Large intestine (tissue), 3 donors: Measurements from ENCODE around the gene POLN. TPM values are rescaled to one million over a fixed set of nuclear protein-coding genes. Genes with fewer than 3 reads are reported as not detected.

ENCODE experiments used
- DNase-seq, 2 donors: peaks; one replicate each; pipeline versions ENCODE4 v3.0.0 to v3.0.0-alpha.2; 2013
- H3K27ac ChIP-seq: one replicate; pipeline ENCODE4 v1.5.1; 2013; ENCODE audit warnings: low read length
- H3K27me3 ChIP-seq: 2 replicates; pipeline ENCODE4 v1.6.1; 2013; ENCODE audit warnings: low read length; ENCODE audit not compliant: control insufficient read depth, insufficient read depth
- H3K36me3 ChIP-seq: 2 replicates; pipeline ENCODE4 v1.6.1; 2013; ENCODE audit warnings: low read length; ENCODE audit not compliant: control insufficient read depth, insufficient read depth
- H3K4me1 ChIP-seq: one replicate; pipeline ENCODE4 v1.6.1; 2013; ENCODE audit warnings: low read length; ENCODE audit not compliant: control insufficient read depth, insufficient read depth
- H3K4me3 ChIP-seq: one replicate; pipeline ENCODE4 v1.5.1; 2013; ENCODE audit warnings: low read length
- H3K9me3 ChIP-seq: one replicate; pipeline ENCODE4 v1.6.1; 2013; ENCODE audit warnings: mild to moderate bottlenecking, low read depth, low read length, moderate library complexity; ENCODE audit not compliant: control insufficient read depth
- WGBS: methylation state at CpG from one replicate; pipeline ENCODE4 v1.1.5; 2013; ENCODE audit warnings: low lambda C conversion rate; ENCODE audit not compliant: insufficient coverage; 5-methylcytosine and 5-hydroxymethylcytosine counted together
- polyA plus RNA-seq: library from polyadenylated mRNA; unstranded; fragments of 120-200 nt; gene quantifications from one replicate; pipeline ENCODE4 v1.2.1, GENCODE V29; 2013

Gene POLN
- polyA plus RNA-seq, 1 donor = 2.3 TPM

DNA sequence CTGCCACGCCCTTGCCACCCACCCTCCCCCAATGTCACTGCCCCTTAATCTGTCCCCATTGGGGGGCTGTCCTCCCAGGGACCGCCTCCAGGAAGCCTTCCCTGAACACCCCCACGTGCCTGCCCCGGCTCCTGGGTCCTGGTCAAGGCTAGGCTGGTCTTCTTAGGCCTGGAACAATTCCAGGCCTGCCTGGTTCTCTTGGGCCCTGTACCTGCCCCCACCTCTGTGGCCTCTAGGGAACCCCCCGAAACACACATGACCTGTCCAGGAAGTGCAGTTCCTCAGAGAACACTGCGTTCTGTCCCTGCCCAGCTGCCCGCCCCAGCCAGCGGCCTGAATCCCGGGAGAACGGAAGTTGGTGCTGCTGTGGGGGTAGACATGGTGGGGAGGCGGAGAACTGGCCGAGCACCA lies 14.9 kb upstream of the POLN start:
- H3K36me3 ChIP-seq = peaks cover 74% of the 10 kb centered on the region
- DNase-seq = no peak
- WGBS = no CpG with 5 or more reads among the region's 12 CpGs
- no peak overlapping the region for H3K4me3 ChIP-seq
- H3K27me3 ChIP-seq = no peaks in the 10 kb centered on the region
- H3K9me3 ChIP-seq = no peaks in the 10 kb centered on the region
- H3K4me1 ChIP-seq = peaks cover 21% of the 10 kb centered on the region
- no peak overlapping the region for H3K27ac ChIP-seq

DNA sequence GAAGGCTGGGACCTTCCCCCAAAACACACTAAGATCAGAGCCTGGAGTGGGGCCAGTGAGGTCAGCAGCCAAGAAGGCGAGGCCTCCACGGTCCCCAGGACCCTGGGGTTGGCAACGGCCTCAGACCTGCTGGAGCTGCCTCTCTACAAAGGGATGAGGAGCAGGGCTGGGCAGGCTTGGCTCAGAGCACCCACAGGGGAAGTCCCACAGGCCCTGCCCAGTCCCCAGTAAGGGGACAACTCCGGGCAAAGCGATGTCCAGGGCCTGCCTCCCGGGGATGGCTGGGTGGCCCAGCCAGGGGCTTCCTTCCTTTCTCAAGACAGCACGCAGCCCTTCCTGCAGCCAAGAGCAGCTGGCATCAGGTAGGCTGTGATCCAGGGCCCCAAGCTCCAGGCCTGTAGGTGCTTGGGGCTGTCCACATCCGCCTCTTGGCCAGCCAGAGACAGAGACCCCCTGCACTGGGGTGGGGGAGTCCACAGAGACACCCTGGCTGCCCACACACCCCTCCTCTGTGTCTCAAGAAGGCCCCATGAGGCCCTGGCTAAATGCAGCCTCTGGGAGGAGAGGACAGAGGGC lies 14.3 kb upstream of the POLN start:
- Histone ChIP-seq H3K27ac (no peak overlapping the region), H3K9me3 (no peaks in the 10 kb centered on the region), H3K4me3 (no peak overlapping the region), H3K27me3 (no peaks in the 10 kb centered on the region), H3K36me3 (peaks cover 79% of the 10 kb centered on the region), H3K4me1 (peaks cover 21% of the 10 kb centered on the region)
- WGBS = no CpG with 5 or more reads among the region's 8 CpGs
- DNase-seq = no peak

DNA sequence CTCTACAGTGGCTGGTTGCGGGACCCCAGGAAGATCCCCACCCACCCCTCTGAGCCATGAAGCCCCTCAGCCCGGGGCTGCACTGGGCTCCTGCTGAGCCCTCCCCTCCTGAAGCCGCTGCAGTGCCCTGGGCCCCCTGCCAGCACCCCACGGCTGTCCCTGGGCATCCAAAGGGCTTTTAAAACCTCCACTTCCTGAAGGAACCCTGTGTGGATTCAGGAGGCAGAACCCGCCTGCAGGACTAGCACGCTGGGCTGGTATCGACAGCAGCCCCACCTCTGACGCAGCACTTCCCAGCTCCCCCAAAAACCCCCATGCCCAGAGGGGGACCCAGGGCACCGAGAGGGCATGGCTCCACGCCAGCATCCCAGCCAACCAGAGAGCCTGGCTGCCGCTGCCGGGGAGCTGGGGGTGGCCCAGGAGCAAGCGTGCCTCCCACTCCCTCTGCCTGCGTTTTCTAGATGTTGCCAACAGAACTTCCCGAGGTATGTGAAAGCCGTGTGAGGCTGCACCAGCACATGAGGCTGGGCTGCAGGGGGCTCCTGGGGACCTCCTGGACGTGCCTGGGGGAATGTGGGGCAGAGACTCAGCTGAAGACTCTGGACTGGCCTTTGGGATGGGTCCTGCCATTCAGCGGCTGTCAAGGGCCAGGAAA lies 13.7 kb upstream of the POLN start:
- WGBS = no CpG with 5 or more reads among the region's 18 CpGs
- no peak for DNase-seq
- no peak overlapping the region for H3K4me3 ChIP-seq
- H3K4me1 ChIP-seq = peaks cover 19% of the 10 kb centered on the region
- no peaks in the 10 kb centered on the region for H3K9me3 ChIP-seq
- H3K27ac ChIP-seq = no peak overlapping the region
- no peaks in the 10 kb centered on the region for H3K27me3 ChIP-seq
- H3K36me3 ChIP-seq = peaks cover 85% of the 10 kb centered on the region

DNA sequence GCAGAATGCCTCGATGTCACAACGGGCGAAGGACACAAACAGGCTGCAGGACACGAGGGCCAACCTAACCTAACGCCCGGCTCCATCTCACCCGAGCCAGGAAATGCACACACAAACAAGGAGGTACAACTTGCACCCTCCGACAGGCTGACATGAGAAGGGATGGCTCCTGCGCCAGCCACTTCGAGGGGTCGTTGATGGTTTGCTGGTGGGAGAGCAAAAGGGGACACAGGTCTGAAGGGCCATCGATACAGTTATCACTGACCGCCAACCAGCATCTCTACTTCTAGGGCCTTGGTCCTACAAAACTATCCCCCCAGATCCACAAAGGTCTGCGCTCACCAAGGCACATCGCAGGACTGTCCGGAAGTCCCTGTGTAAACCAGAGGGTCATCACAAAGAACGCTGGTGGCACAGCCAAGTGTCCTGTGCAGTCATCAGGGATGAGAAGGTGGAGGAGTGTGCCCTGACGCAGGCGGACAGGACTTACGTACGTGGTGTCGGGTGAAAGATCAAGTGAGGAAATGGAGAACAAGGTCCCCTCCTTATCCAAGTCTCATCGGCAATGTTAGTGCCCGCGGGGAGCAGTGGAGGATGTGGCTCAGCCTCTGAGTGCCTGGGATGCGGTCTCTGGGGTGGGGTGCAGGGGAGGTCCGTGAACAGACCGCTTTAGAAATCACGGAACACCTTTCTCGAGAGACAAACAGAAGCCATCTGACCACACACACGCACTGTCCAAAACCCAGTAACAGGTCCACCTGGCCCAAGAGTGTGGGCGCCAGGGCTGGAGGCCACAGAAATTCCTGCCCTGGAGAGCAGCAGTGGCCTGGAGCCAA lies 13.0 kb upstream of the POLN start:
- peaks cover 12% of the 10 kb centered on the region for H3K4me1 ChIP-seq
- no peak overlapping the region for H3K27ac ChIP-seq
- no peaks in the 10 kb centered on the region for H3K9me3 ChIP-seq
- no peaks in the 10 kb centered on the region for H3K27me3 ChIP-seq
- no peak for DNase-seq
- H3K4me3 ChIP-seq = no peak overlapping the region
- WGBS = no CpG with 5 or more reads among the region's 32 CpGs
- H3K36me3 ChIP-seq = peaks cover 87% of the 10 kb centered on the region

DNA sequence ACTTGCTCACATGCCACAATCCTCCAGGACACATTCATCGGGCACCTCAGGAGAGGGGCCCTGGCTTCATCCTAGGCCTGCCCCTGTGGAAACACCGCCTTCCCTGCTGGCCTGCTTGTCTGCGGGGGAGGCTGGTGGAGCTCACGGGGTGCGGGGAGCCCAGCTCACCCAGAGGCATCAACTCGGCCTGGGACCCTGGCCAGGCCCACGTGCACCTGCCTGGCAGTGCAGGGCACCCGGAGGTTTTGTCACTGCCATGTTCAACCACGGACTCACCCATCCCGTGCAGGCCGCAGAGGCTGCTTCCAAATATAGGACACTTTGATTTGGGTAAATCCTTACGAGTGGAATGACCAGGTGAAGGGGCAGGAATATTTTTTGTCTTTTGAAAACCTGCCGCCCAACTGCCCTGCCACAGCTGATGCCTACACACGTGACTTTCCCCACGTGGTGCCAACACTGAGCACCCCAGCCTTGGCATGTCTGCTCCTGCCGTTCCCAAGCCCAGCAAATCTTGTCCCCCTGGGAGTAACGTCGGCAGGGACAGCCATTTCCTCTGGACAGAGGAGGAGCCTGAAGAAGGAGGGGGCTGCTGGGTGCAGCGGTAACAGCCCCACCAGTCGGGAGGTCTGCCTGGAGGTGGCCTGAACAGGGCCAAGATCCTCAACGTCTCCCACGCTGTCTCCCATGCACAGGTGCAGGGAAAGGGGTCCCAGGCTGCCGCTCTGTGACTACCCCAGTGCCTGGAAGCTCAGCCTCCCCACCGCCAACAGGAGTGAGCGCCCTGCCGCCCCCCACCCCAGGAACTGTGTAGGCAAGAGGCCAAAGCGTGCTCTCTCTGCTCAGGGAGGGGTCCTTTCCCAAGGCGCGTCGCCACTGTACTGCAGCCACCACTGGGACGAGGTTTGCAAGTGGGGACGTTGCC lies 11.5 kb upstream of the POLN start:
- Histone ChIP-seq H3K27ac (no peak overlapping the region), H3K9me3 (no peaks in the 10 kb centered on the region), H3K36me3 (peaks cover 86% of the 10 kb centered on the region), H3K4me1 (peaks cover 12% of the 10 kb centered on the region), H3K27me3 (no peaks in the 10 kb centered on the region), H3K4me3 (no peak overlapping the region)
- WGBS = no CpG with 5 or more reads among the region's 32 CpGs
- DNase-seq = no peak

DNA sequence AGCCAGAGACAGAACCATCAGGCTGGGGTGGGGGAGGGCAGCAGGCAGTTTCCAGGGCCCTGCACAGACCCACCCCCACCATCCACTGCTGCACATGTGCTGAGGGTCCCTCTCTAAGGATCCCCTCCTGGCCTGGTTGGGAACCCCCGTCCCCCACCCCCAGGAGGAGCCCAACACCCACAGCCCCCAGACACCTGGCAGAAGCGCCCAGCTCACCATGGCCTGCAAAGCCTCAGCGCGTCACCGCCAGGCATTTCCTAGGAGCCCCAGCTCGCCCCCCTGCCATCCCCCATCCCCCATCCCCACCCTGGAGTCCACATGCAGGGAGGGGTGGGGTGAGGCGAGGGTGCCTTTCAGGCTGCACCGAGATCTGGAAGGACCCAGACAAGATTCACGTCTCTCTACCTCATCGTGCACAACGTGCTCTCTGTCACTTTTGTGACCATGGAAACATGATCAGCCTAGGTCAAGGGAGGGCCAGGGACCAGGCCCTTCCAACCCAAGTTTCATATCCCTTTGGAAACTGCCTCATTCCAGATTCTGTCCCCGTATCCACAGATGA lies 10.7 kb upstream of the POLN start:
- no CpG with 5 or more reads among the region's 12 CpGs for WGBS
- Histone ChIP-seq H3K27me3 (no peaks in the 10 kb centered on the region), H3K27ac (no peak overlapping the region), H3K9me3 (no peaks in the 10 kb centered on the region), H3K36me3 (peaks cover 86% of the 10 kb centered on the region), H3K4me3 (no peak overlapping the region), H3K4me1 (peaks cover 12% of the 10 kb centered on the region)
- no peak for DNase-seq

DNA sequence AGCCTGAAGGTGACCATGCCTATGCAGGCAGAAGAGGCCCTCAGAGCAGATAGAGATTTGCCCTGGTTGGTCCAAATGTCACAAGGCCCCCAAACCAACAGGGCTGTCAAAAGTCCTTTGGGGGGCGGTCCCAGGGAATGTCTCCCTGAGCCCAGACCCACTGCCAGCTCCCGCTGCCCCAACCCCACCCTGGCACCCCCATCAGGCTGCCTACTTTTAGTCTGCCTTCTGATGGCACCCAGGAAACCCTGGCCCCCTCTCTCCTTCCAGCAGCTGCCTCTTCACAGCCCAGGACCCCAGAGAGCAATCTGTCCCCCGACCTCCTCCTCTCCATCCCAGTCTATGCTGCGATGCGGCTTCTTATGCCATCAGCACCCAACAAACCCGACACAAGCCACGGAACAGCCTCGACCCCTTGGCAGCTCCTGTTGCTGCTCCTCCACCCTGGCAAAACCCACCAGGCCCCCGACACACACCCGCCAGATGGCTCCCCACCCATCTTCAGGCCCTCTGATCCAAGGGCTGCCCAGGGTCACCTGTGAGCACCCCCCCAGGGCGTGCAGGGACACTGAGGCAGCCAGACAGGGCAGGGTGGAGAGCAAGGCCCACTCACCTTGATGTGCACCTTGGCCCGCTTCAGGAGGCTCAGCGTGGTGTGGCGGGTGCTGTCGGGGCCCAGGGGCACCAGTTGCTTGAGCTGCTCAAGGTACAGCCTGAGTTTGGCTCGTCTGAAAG lies 10.0 kb upstream of the POLN start:
- no peak for DNase-seq
- H3K27ac ChIP-seq = no peak overlapping the region
- H3K27me3 ChIP-seq = no peaks in the 10 kb centered on the region
- peaks cover 84% of the 10 kb centered on the region for H3K36me3 ChIP-seq
- H3K4me1 ChIP-seq = peaks cover 10% of the 10 kb centered on the region
- no CpG with 5 or more reads among the region's 16 CpGs for WGBS
- no peaks in the 10 kb centered on the region for H3K9me3 ChIP-seq
- no peak overlapping the region for H3K4me3 ChIP-seq

DNA sequence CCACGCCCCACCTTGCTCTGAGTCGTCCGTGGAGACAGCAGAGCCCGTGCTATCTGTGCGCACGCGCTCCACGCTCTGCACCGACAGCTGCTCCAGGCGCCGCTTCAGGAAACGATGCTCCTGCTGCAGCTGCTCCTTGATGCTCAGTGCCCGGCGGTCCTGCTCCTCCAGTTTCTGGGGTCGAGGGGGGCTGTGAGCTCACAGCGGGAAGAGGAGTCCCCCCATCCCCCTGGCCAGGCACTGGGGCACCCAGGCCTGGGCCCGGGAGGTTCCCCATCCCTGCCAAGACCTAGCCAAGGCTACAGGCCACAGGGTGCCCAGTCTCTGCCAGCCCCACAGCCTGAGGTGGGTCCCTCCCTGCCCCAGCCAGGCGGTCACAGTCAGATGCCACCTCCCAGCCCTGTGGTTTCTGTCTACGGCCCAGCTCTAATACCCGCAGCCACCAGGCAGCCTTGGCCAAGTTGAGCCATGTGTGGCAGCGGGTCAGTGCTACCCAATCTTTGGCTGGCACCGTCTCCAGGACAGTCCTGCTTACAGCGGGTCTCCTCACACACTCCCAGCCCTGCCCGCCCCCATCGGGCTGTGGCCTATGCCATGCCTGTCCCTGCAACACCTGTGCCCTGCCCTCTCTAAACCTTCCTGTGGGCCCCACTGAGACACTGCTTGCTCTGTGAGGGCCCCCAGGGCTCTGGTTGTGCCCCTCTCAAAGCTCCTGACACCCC lies 9.3 kb upstream of the POLN start:
- Histone ChIP-seq H3K27ac (no peak overlapping the region), H3K36me3 (peaks cover 77% of the 10 kb centered on the region), H3K27me3 (no peaks in the 10 kb centered on the region), H3K9me3 (no peaks in the 10 kb centered on the region), H3K4me3 (no peak overlapping the region), H3K4me1 (peaks cover 5% of the 10 kb centered on the region)
- no CpG with 5 or more reads among the region's 25 CpGs for WGBS
- no peak for DNase-seq
